H1 (cell line): Measurements from ENCODE around the gene FAM81A. TPM values are rescaled to one million over a fixed set of nuclear protein-coding genes. Genes with fewer than 3 reads are reported as not detected.

Source experiments
- BCL11A ChIP-seq, 2 experiments: IDR thresholded peaks; one replicate each; pipeline ENCODE4 v1.6.1; 2011; ENCODE audit warnings: low read depth in 2 of 2, low read length in 2 of 2, mild to moderate bottlenecking in 2 of 2
- CBX5 ChIP-seq: fragments of 300-800, 300-1000 bp; sonication (generic); IDR thresholded peaks from 2 replicates; pipeline ENCODE4 v1.7.1; 2016; ENCODE audit warnings: antibody characterized with exemption, low read length, low read depth
- CHD1 ChIP-seq: IDR thresholded peaks from 2 replicates; pipeline ENCODE4 v1.6.1; 2012; ENCODE audit warnings: low read depth, low read length, improper control_type of control experiment
- GABPA ChIP-seq: IDR thresholded peaks from 2 replicates; pipeline ENCODE4 v1.6.1; 2011; ENCODE audit warnings: mild to moderate bottlenecking, low read length, moderate library complexity, borderline replicate concordance; ENCODE audit not compliant: insufficient read depth
- JUN ChIP-seq: IDR thresholded peaks from 2 replicates; pipeline ENCODE4 v1.6.1; 2011; ENCODE audit warnings: low read depth, mild to moderate bottlenecking, improper control_type of control experiment, low read length
- NANOG ChIP-seq: IDR thresholded peaks from 2 replicates; pipeline ENCODE4 v1.6.1; 2011; ENCODE audit warnings: low read length, low read depth, mild to moderate bottlenecking, inconsistent platforms; ENCODE audit not compliant: insufficient read depth, poor library complexity, severe bottlenecking
- RAD21 ChIP-seq, 2 experiments: IDR thresholded peaks in 1 of 2; conservative IDR thresholded peaks in 1 of 2; 2 replicates each; pipeline ENCODE4 v1.6.1; 2011; ENCODE audit warnings: low read depth in 2 of 2, low read length in 2 of 2, improper control_type of control experiment in 1 of 2, inconsistent platforms in 1 of 2, mild to moderate bottlenecking in 1 of 2, moderate library complexity in 1 of 2
- RBBP5 ChIP-seq: IDR thresholded peaks from 2 replicates; pipeline ENCODE4 v1.7.1; 2012; ENCODE audit warnings: low read depth, mild to moderate bottlenecking, inconsistent platforms, low read length, moderate library complexity, borderline replicate concordance
- RNF2 ChIP-seq: fragments of 200-900, 300-1000 bp; sonication (generic); IDR thresholded peaks from 2 replicates; pipeline ENCODE4 v1.7.1; 2016; ENCODE audit warnings: borderline replicate concordance, low read depth, mild to moderate bottlenecking, antibody characterized with exemption, low read length; ENCODE audit not compliant: poor library complexity, severe bottlenecking; ENCODE audit errors: missing control alignments
- SIRT6 ChIP-seq: IDR thresholded peaks from one replicate; pipeline ENCODE4 v1.7.1; 2012; ENCODE audit warnings: low read length, inconsistent platforms
- TAF7 ChIP-seq: optimal IDR thresholded peaks from 2 replicates; pipeline ENCODE3; 2011; ENCODE audit warnings: low read depth, mild to moderate bottlenecking, inconsistent platforms, low read length, moderate library complexity, borderline replicate concordance
- TCF12 ChIP-seq: IDR thresholded peaks from 2 replicates; pipeline ENCODE4 v1.6.1; 2011; ENCODE audit warnings: low read depth, mild to moderate bottlenecking, low read length
- ZNF274 ChIP-seq: IDR thresholded peaks from 2 replicates; pipeline ENCODE4 v1.7.0; 2012; ENCODE audit warnings: low read length, borderline replicate concordance; ENCODE audit errors: extremely low read depth
- polyA plus RNA-seq, 7 experiments: library from polyadenylated mRNA; depleted of rRNA in 3 of 7; stranded (reverse) in 5 of 7; unstranded in 2 of 7; fragments of >200 nt in 5 of 7; fragments of 200-250 nt in 2 of 7; gene quantifications; 1 replicate in 5 of 7; 2 replicates in 1 of 7; 4 replicates in 1 of 7; pipeline versions ENCODE4 v1.2.1 to v1.2.3, GENCODE V29; 2011 to 2013; ENCODE audit warnings: missing spikeins in 2 of 7, mixed read lengths in 2 of 7
- total RNA-seq: library from RNA; stranded (reverse); fragmentation: NEBNext Ultra II Directional; extraction: Animal tissue kit (Norgen Biotek cat#: 25700); gene quantifications from 2 replicates; pipeline ENCODE4 v1.2.1, GENCODE V29; 2021
- TF ChIP-seq, protein P1 (sequence below): IDR thresholded peaks from 2 replicates; pipeline ENCODE4 v1.6.1; 2012; ENCODE audit warnings: low read length, inconsistent platforms
- TF ChIP-seq, protein P2 (sequence below): IDR thresholded peaks from 2 replicates; pipeline ENCODE4 v1.6.1; 2011; ENCODE audit warnings: low read depth, mild to moderate bottlenecking, low read length; ENCODE audit not compliant: insufficient read depth
- TF ChIP-seq, protein P3 (sequence below), 3 experiments: IDR thresholded peaks; 1 replicate in 2 of 3; 2 replicates in 1 of 3; pipeline versions ENCODE4 v1.5.1 to v1.6.1; 2011; ENCODE audit warnings: low read length in 3 of 3, mild to moderate bottlenecking in 3 of 3, inconsistent platforms in 2 of 3, low read depth in 1 of 3, moderate library complexity in 1 of 3; ENCODE audit not compliant: insufficient read depth in 1 of 3; ENCODE audit errors: control extremely low read depth in 1 of 3

Gene FAM81A
- total and polyA plus RNA-seq, 2 of the 8 experiments (the other 6 are each of a cell fraction or from before 2014, with no cell fraction given): 0.56 to 3.0 TPM

DNA sequence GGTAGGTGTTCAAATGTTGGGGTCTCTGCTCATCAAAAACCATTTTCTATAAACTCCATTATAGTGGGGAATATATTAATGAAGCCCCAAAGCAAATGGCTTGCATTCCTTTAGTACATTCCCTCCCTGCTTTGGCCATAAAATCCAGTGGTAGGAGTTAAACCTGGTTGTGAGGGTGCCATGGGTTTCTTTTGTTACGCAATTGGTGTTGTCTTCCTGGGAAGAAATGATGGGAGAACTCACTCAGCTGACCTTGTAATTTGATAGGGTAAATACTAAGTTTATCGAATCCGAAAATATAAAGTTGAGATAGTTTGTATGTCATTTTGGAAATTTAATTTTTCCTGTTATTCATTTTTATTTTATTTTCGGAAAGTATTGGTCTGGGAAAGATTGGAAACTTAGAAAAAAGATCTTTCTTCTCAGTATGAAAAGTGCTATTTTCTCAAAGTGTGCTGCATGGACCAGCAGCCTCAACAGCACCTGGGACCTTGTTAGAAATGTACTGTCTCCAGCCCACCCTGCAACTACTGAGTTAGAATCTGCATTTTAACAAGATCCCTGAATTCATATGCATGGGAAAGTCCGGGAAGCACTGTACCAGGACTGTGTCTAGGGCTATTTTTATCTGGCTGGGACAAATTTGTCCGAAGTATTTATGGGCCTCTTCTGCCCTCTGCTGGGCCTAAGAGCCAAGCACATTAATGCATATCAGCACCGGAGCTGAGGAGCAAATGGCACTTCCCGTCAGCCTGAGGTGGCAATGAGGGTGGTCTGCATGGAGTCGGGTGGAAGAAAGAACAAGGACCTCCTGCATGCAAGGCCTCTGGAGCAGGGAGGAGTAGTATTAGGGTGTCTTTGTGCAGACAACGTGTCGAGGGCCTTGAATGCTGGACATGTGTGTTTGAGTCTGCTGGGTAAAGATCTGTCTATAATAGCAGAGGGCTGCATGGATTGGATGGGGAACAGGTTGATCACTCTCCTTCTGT is 54.7 kb downstream of the FAM81A start (continued):
- TF ChIP-seq TCF12: no peak
- no peak for TF ChIP-seq TAF7
- TF ChIP-seq CBX5: no peak
- TF ChIP-seq SIRT6: no peak
- TF ChIP-seq GABPA: no peak
- no peak for TF ChIP-seq NANOG
- TF ChIP-seq ZNF274: no peak
- TF ChIP-seq CHD1: no peak
- no peak for TF ChIP-seq JUN
- TF ChIP-seq RAD21 (IDR thresholded peaks at IDR 0.05 in 1 of 2, conservative IDR thresholded peaks at IDR 0.05 in 1 of 2; ENCODE audit: low read depth in 2 of 2, low read length in 2 of 2): peak; percentile 98
- no peak for TF ChIP-seq RNF2
- TF ChIP-seq BCL11A (IDR thresholded peaks at IDR 0.05; ENCODE audit: low read depth in 2 of 2, low read length in 2 of 2): no peak
- no peak for TF ChIP-seq RBBP5
- TF ChIP-seq, protein P1, sequence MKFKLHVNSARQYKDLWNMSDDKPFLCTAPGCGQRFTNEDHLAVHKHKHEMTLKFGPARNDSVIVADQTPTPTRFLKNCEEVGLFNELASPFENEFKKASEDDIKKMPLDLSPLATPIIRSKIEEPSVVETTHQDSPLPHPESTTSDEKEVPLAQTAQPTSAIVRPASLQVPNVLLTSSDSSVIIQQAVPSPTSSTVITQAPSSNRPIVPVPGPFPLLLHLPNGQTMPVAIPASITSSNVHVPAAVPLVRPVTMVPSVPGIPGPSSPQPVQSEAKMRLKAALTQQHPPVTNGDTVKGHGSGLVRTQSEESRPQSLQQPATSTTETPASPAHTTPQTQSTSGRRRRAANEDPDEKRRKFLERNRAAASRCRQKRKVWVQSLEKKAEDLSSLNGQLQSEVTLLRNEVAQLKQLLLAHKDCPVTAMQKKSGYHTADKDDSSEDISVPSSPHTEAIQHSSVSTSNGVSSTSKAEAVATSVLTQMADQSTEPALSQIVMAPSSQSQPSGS: peak; percentile 47; the same call in 1 of the 2 replicates
- TF ChIP-seq, protein P2, sequence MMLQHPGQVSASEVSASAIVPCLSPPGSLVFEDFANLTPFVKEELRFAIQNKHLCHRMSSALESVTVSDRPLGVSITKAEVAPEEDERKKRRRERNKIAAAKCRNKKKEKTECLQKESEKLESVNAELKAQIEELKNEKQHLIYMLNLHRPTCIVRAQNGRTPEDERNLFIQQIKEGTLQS: no peak
- TF ChIP-seq, protein P3, sequence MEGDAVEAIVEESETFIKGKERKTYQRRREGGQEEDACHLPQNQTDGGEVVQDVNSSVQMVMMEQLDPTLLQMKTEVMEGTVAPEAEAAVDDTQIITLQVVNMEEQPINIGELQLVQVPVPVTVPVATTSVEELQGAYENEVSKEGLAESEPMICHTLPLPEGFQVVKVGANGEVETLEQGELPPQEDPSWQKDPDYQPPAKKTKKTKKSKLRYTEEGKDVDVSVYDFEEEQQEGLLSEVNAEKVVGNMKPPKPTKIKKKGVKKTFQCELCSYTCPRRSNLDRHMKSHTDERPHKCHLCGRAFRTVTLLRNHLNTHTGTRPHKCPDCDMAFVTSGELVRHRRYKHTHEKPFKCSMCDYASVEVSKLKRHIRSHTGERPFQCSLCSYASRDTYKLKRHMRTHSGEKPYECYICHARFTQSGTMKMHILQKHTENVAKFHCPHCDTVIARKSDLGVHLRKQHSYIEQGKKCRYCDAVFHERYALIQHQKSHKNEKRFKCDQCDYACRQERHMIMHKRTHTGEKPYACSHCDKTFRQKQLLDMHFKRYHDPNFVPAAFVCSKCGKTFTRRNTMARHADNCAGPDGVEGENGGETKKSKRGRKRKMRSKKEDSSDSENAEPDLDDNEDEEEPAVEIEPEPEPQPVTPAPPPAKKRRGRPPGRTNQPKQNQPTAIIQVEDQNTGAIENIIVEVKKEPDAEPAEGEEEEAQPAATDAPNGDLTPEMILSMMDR (IDR thresholded peaks at IDR 0.05; ENCODE audit: control extremely low read depth in 1 of 3, insufficient read depth in 1 of 3, low read depth in 1 of 3, low read length in 3 of 3): peak; percentile 63 to 91 (median 90)
